SK-N-MC (cell line): Measurements from ENCODE around the gene GNLY.
A peak's percentile ranks its signal among the peaks of the same experiment; 100 is the strongest.

Experiments used
- DNase-seq: peaks from one replicate; pipeline ENCODE4 v3.0.0-alpha.2; 2011; ENCODE audit warnings: low read depth, low spot score
- H3K27ac ChIP-seq: fragments of 200-600 bp; sonication (generic); 2 replicates; pipeline ENCODE4 v1.5.1; 2016; ENCODE audit warnings: mixed run types
- H3K36me3 ChIP-seq: fragments of 200-600 bp; sonication (generic); 2 replicates; pipeline ENCODE4 v1.6.1; 2017; ENCODE audit warnings: antibody characterized with exemption, low read length, mixed read lengths; ENCODE audit not compliant: insufficient read depth
- H3K4me3 ChIP-seq: fragments of 200-600 bp; sonication (generic); 2 replicates; pipeline ENCODE4 v1.5.1; 2016
- H3K9ac ChIP-seq: fragments of 200-600 bp; sonication (generic); 2 replicates; pipeline ENCODE4 v1.8.0; 2017; ENCODE audit warnings: mixed run types, mixed read lengths; ENCODE audit not compliant: insufficient read length
- H3K9me3 ChIP-seq: fragments of 200-600 bp; sonication (generic); 2 replicates; pipeline ENCODE4 v1.6.1; 2017; ENCODE audit warnings: low read depth, mild to moderate bottlenecking, antibody characterized with exemption, low read length, moderate library complexity, mixed read lengths
- EZH2 ChIP-seq: fragments of 200-600 bp; sonication (generic); IDR thresholded peaks from one replicate; pipeline ENCODE4 v1.6.1; 2017; ENCODE audit warnings: antibody characterized with exemption
- FOXP2 ChIP-seq: optimal IDR thresholded peaks from 2 replicates; pipeline ENCODE3; 2011; ENCODE audit warnings: mild to moderate bottlenecking, moderate library complexity; ENCODE audit not compliant: insufficient read depth; ENCODE audit errors: extremely low read length, control extremely low read depth
- POLR2AphosphoS5 ChIP-seq: IDR thresholded peaks from 2 replicates; pipeline ENCODE4 v1.6.1; 2012; ENCODE audit warnings: mild to moderate bottlenecking, low read depth, low read length, borderline replicate concordance

GNLY gene

DNA sequence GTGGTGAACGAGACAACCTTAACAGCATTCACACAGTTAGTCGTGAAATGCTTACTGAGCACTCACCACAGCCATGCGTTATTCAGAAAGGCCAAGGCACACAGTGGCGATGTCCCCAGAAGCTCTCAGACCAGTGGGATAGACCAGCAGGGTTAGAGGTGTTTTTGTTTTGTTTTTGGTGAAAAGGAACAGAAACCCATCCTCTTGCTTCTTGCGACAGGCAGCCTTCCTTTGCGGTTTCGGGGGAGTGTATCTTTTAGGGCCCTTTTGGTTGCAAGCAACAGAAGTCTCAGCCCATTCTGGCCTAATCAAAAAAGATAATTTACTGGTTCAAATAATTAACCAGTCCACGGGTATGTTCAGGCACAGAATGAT lies 4.7 kb downstream of the GNLY start:
- TF ChIP-seq POLR2AphosphoS5 (no peak), FOXP2 (no peak), EZH2 (no peak)
- no peak overlapping the region for H3K9ac ChIP-seq
- H3K9me3 ChIP-seq, result no peaks in the 10 kb centered on the region
- no peaks in the 10 kb centered on the region for H3K36me3 ChIP-seq
- no peak for DNase-seq
- no peak overlapping the region for H3K27ac ChIP-seq
- no peak overlapping the region for H3K4me3 ChIP-seq

DNA sequence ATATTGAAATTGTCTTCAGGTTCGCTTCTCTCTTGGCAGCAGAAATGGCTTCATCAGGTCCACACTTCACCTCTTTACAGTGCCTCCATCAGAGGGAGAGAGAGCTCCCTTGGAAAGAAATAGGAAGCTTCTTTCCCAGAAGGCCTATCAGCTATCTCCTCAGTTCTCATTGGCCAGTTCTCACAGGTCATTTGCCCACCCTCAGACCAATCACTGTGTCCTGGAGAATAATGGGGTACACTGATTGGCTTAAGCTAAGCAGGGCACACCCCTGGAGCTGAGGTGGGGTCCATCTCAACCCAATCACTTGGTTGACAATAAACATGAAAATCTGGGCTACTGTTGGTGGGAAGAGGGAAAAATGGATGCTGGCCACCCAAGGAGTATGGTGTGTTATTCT lies 5.2 kb downstream of the GNLY start:
- no peak for TF ChIP-seq EZH2
- no peak for TF ChIP-seq FOXP2
- no peak for TF ChIP-seq POLR2AphosphoS5
- Histone ChIP-seq H3K36me3 (no peaks in the 10 kb centered on the region), H3K9me3 (no peaks in the 10 kb centered on the region), H3K4me3 (no peak overlapping the region), H3K9ac (no peak overlapping the region), H3K27ac (no peak overlapping the region)
- no peak for DNase-seq

- Histone ChIP-seq H3K4me3 (no peak overlapping the region), H3K9ac (no peak overlapping the region), H3K9me3 (no peaks in the 10 kb centered on the region), H3K36me3 (no peaks in the 10 kb centered on the region), H3K27ac (peak overlapping the region; percentile 86; the same call in 1 of the 2 replicates)
- TF ChIP-seq FOXP2 (no peak), EZH2 (no peak), POLR2AphosphoS5 (no peak)
- no peak for DNase-seq
Observed at GRCh38 chr2:85702172-85702571, 8.0 kb downstream of the GNLY start.

DNA sequence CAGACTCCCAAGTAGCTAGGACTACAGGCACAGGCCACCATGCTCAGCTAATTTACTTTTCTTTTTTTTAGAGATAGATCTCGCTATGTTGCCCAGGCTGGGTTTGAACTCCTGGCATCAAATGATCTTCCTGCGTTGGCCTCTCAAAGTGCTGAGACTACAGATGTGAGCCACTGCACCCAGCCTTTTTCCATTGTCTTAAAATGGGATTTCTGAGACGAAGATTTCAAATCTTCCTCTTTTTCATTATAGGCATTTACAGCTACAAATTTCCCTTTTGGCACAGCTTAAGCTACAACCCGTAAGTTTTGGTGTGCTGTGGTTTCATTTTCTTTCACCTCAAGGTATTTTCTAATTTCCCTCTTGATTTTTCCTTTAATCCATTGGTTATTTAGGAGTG lies 8.6 kb downstream of the GNLY start:
- H3K9me3 ChIP-seq, result no peaks in the 10 kb centered on the region
- H3K9ac ChIP-seq, result peak overlapping the region; percentile 27
- no peak for DNase-seq
- no peaks in the 10 kb centered on the region for H3K36me3 ChIP-seq
- peak overlapping the region; percentile 54 for H3K4me3 ChIP-seq
- H3K27ac ChIP-seq, result peak overlapping the region; percentile 86
- TF ChIP-seq FOXP2 (no peak), POLR2AphosphoS5 (no peak), EZH2 (no peak)

DNA sequence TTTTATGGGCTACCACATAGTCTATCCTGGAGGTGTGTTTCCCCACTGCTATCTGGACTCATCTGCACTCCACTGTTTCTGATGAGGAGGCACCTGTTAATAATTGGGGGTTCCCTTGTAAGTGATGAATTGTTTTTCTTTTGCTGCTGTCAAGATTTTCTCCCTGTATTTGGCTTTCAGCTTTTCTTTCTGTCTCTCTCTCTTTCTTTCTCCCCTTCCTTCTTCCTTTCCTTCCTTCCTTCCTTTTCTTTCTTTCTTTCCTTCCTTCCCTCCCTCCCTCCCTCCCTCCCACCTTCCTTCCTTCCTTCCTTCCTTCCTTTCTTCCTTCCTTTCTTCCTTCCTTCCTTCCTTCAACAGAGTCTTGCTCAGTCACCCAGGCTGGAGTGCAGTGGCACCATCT lies 9.2 kb downstream of the GNLY start:
- peak overlapping the region; percentile 27 for H3K9ac ChIP-seq
- no peaks in the 10 kb centered on the region for H3K9me3 ChIP-seq
- no peak for DNase-seq
- TF ChIP-seq FOXP2, result no peak
- TF ChIP-seq EZH2, result no peak
- no peak for TF ChIP-seq POLR2AphosphoS5
- no peaks in the 10 kb centered on the region for H3K36me3 ChIP-seq
- peak overlapping the region; percentile 86 for H3K27ac ChIP-seq
- H3K4me3 ChIP-seq, result peak overlapping the region; percentile 54

DNA sequence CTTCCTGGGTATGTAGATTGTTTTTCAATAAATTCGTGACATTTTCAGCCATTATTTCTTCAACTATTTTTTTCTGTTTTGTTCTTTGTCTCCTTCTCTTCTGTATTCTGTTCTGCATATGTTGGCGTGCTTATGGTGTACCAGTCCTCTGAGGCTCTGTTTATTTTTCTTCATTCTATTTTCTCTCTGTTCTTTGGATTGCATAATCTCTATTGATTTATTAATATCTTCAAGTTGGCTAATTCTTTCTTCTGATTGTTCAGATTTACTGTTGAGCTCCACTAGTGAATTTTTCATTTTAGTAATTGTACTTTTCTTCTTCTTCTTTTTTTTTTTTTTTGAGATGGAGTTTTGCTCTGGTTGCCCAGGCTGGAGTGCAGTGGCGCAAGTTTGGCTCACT lies 9.9 kb downstream of the GNLY start:
- Histone ChIP-seq H3K4me3 (no peak overlapping the region), H3K36me3 (no peaks in the 10 kb centered on the region), H3K9me3 (no peaks in the 10 kb centered on the region), H3K9ac (no peak overlapping the region), H3K27ac (peak overlapping the region; percentile 86)
- TF ChIP-seq EZH2, result no peak
- TF ChIP-seq FOXP2, result no peak
- no peak for TF ChIP-seq POLR2AphosphoS5
- DNase-seq, result no peak

DNA sequence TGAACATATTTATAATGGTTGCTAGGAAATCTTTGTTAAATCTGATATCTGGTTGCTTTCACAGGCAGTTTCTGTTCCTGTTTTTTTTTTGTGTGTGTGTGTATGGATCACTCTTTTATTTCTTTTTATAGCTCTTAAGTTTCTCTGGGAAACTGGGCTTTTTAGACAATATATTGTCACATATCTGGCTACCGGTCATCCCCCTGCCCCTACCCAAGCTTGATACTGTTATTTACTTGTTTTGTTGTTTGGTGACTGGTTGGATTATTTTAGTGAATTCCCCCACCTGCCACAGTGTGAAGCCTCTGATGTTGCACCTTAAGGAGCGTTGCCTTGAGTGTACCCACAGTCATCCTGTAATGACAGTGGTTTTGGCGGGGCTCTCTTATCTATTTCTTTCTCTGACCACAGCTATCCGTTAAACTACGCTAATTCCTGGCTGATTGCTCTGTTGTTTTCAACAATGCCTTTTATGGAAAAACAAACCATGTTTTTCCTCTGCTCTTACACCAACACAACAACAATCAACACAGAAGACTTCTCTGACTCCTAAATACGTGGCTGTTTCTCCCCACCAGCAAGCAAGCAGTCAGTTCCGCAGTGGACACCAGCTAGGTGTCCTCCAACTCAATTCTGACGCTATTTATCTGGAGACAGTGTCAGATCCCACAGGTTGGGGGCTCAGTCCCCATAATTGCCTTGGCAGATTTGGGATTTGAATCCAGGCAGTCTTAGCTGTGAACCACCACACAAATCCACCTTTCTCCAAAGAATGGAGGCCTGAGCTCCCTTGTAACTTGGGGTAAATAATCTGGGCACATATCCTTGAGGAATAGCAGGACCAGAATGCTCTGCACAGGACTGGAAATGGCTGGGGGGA lies 10.9 kb downstream of the GNLY start:
- no peaks in the 10 kb centered on the region for H3K9me3 ChIP-seq
- no peak overlapping the region for H3K27ac ChIP-seq
- no peak overlapping the region for H3K4me3 ChIP-seq
- DNase-seq, result no peak
- H3K9ac ChIP-seq, result no peak overlapping the region
- TF ChIP-seq POLR2AphosphoS5, result no peak
- no peak for TF ChIP-seq EZH2
- no peak for TF ChIP-seq FOXP2
- H3K36me3 ChIP-seq, result no peaks in the 10 kb centered on the region

DNA sequence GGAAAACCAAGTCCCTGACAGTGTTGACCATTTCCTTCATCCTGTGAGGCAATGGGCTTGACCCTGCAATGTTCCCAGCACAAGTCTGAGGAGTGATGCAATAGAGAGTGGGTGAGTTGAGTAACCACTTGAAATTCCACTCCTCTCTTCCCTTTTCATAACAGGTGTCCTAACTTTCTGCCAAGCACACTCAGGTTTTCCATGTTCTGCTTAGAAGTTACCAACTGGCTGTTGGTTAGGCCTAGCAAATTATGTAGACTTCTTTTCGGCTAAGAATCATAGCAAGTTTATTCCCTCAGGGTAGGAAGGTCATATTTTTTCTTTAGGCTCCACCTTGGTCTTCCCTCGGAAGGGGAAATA lies 11.5 kb downstream of the GNLY start:
- no peak overlapping the region for H3K9ac ChIP-seq
- H3K9me3 ChIP-seq, result no peaks in the 10 kb centered on the region
- DNase-seq, result no peak
- H3K27ac ChIP-seq, result no peak overlapping the region
- no peak overlapping the region for H3K4me3 ChIP-seq
- no peaks in the 10 kb centered on the region for H3K36me3 ChIP-seq
- TF ChIP-seq EZH2 (no peak), FOXP2 (no peak), POLR2AphosphoS5 (no peak)

- DNase-seq, result no peak
- H3K9me3 ChIP-seq, result no peaks in the 10 kb centered on the region
- no peak overlapping the region for H3K9ac ChIP-seq
- TF ChIP-seq FOXP2 (no peak), EZH2 (no peak)
- no peak overlapping the region for H3K27ac ChIP-seq
- no peak overlapping the region for H3K4me3 ChIP-seq
- H3K36me3 ChIP-seq, result no peaks in the 10 kb centered on the region
Observed at GRCh38 chr2:85706063-85706462, 11.9 kb downstream of the GNLY start.
